ENCODE measurements around the gene ZNF69.
"Not testable (repeated sequence)": the region's sequence is repeated elsewhere in the genome, so short reads cannot be mapped to it uniquely, and the experiment has no call there.

Gene ZNF69

GRCh38 chr19:11894851-11895250, 7.3 kb downstream of the ZNF69 start:
- no peak overlapping the region for H3K4me3 ChIP-seq (ENCODE audit: low read length in 2 of 2)
- H3K9me3 ChIP-seq (ENCODE audit: control insufficient read depth in 2 of 2, low read length in 2 of 2) = no peaks in the 10 kb centered on the region
- H3K27ac ChIP-seq (ENCODE audit: low read length) = no peak overlapping the region
- no peaks in the 10 kb centered on the region for H3K36me3 ChIP-seq (ENCODE audit: control insufficient read depth in 2 of 2, insufficient read depth in 2 of 2, low read length in 2 of 2)
- H3K4me1 ChIP-seq (ENCODE audit: control insufficient read depth, insufficient read depth, low read length) = no peaks in the 10 kb centered on the region
- no peak overlapping the region for H3K9ac ChIP-seq (ENCODE audit: low read length in 2 of 2)
- no peaks in the 10 kb centered on the region for H3K27me3 ChIP-seq (ENCODE audit: control insufficient read depth in 1 of 2, insufficient read depth in 2 of 2, low read length in 2 of 2)

GRCh38 chr19:11902228-11902627, 14.6 kb downstream of the ZNF69 start:
- Histone ChIP-seq H3K9me3 (ENCODE audit: control insufficient read depth in 2 of 2, low read length in 2 of 2) (peaks cover 22% of the 10 kb centered on the region in 2 donors), H3K4me1 (ENCODE audit: control insufficient read depth, insufficient read depth, low read length) (no peaks in the 10 kb centered on the region), H3K4me3 (ENCODE audit: low read length in 2 of 2) (no peak overlapping the region), H3K36me3 (ENCODE audit: control insufficient read depth in 2 of 2, insufficient read depth in 2 of 2, low read length in 2 of 2) (peaks cover 12 to 16% of the 10 kb centered on the region in 2 donors), H3K27ac (ENCODE audit: low read length) (no peak overlapping the region), H3K27me3 (ENCODE audit: control insufficient read depth in 1 of 2, insufficient read depth in 2 of 2, low read length in 2 of 2) (no peaks in the 10 kb centered on the region), H3K9ac (ENCODE audit: low read length in 2 of 2) (no peak overlapping the region)

GRCh38 chr19:11905928-11906327, 18.3 kb downstream of the ZNF69 start:
- peak overlapping the region in 1 of 2 donors; percentile 27 for H3K4me3 ChIP-seq (ENCODE audit: low read length in 2 of 2)
- no peak overlapping the region for H3K27ac ChIP-seq (ENCODE audit: low read length)
- no peak overlapping the region for H3K9ac ChIP-seq (ENCODE audit: low read length in 2 of 2)
- H3K27me3 ChIP-seq (ENCODE audit: control insufficient read depth in 1 of 2, insufficient read depth in 2 of 2, low read length in 2 of 2) = no peaks in the 10 kb centered on the region
- peaks cover 22% of the 10 kb centered on the region in 2 donors for H3K9me3 ChIP-seq (ENCODE audit: control insufficient read depth in 2 of 2, low read length in 2 of 2)
- H3K4me1 ChIP-seq (ENCODE audit: control insufficient read depth, insufficient read depth, low read length) = no peaks in the 10 kb centered on the region
- H3K36me3 ChIP-seq (ENCODE audit: control insufficient read depth in 2 of 2, insufficient read depth in 2 of 2, low read length in 2 of 2) = peaks cover 12 to 16% of the 10 kb centered on the region in 2 donors

- H3K9ac ChIP-seq (ENCODE audit: low read length in 2 of 2); H3K27me3 ChIP-seq (ENCODE audit: control insufficient read depth in 1 of 2, insufficient read depth in 2 of 2, low read length in 2 of 2); H3K27ac ChIP-seq (ENCODE audit: low read length); H3K4me1 ChIP-seq (ENCODE audit: control insufficient read depth, insufficient read depth, low read length); H3K36me3 ChIP-seq (ENCODE audit: control insufficient read depth in 2 of 2, insufficient read depth in 2 of 2, low read length in 2 of 2); H3K4me3 ChIP-seq (ENCODE audit: low read length in 2 of 2): not testable (repeated sequence)
- peaks cover 11 to 15% of the 10 kb centered on the region in 2 donors for H3K9me3 ChIP-seq (ENCODE audit: control insufficient read depth in 2 of 2, low read length in 2 of 2)
Measured at GRCh38 chr19:11911937-11912336, 24.4 kb downstream of the ZNF69 start.

- peaks cover 11 to 15% of the 10 kb centered on the region in 2 donors for H3K9me3 ChIP-seq (ENCODE audit: control insufficient read depth in 2 of 2, low read length in 2 of 2)
- H3K27ac ChIP-seq (ENCODE audit: low read length); H3K27me3 ChIP-seq (ENCODE audit: control insufficient read depth in 1 of 2, insufficient read depth in 2 of 2, low read length in 2 of 2); H3K36me3 ChIP-seq (ENCODE audit: control insufficient read depth in 2 of 2, insufficient read depth in 2 of 2, low read length in 2 of 2); H3K4me3 ChIP-seq (ENCODE audit: low read length in 2 of 2); H3K4me1 ChIP-seq (ENCODE audit: control insufficient read depth, insufficient read depth, low read length); H3K9ac ChIP-seq (ENCODE audit: low read length in 2 of 2): not testable (repeated sequence)
Measured at GRCh38 chr19:11914417-11915051, 27.0 kb downstream of the ZNF69 start.

GRCh38 chr19:11921852-11922495, 34.4 kb downstream of the ZNF69 start:
- H3K4me1 ChIP-seq (ENCODE audit: control insufficient read depth, insufficient read depth, low read length) = peaks cover 15% of the 10 kb centered on the region
- no peak overlapping the region for H3K27ac ChIP-seq (ENCODE audit: low read length)
- no peak overlapping the region for H3K4me3 ChIP-seq (ENCODE audit: low read length in 2 of 2)
- no peaks in the 10 kb centered on the region for H3K36me3 ChIP-seq (ENCODE audit: control insufficient read depth in 2 of 2, insufficient read depth in 2 of 2, low read length in 2 of 2)
- no peaks in the 10 kb centered on the region for H3K27me3 ChIP-seq (ENCODE audit: control insufficient read depth in 1 of 2, insufficient read depth in 2 of 2, low read length in 2 of 2)
- no peaks in the 10 kb centered on the region for H3K9me3 ChIP-seq (ENCODE audit: control insufficient read depth in 2 of 2, low read length in 2 of 2)
- H3K9ac ChIP-seq (ENCODE audit: low read length in 2 of 2) = no peak overlapping the region

GRCh38 chr19:11924886-11925650, 37.5 kb downstream of the ZNF69 start, which contains the start of gene ZNF700:
Gene ZNF700 (plus strand): TSS chr19:11925107. CDS start chr19:11925211, 104 bp downstream.
- no peaks in the 10 kb centered on the region for H3K36me3 ChIP-seq (ENCODE audit: control insufficient read depth in 2 of 2, insufficient read depth in 2 of 2, low read length in 2 of 2)
- no peaks in the 10 kb centered on the region for H3K27me3 ChIP-seq (ENCODE audit: control insufficient read depth in 1 of 2, insufficient read depth in 2 of 2, low read length in 2 of 2)
- H3K4me1 ChIP-seq (ENCODE audit: control insufficient read depth, insufficient read depth, low read length) = peaks cover 15% of the 10 kb centered on the region
- no peaks in the 10 kb centered on the region for H3K9me3 ChIP-seq (ENCODE audit: control insufficient read depth in 2 of 2, low read length in 2 of 2)
- H3K9ac ChIP-seq (ENCODE audit: low read length in 2 of 2) = peak within 1 kb of the TSS; percentile 91 to 93
- H3K27ac ChIP-seq (ENCODE audit: low read length) = peak within 1 kb of the TSS; percentile 91
- H3K4me3 ChIP-seq (ENCODE audit: low read length in 2 of 2) = peak within 1 kb of the TSS; percentile 91 to 98

- peak overlapping the region; percentile 91 for H3K27ac ChIP-seq (ENCODE audit: low read length)
- H3K4me3 ChIP-seq (ENCODE audit: low read length in 2 of 2) = peak overlapping the region; percentile 91 to 98
- peak overlapping the region; percentile 91 to 93 for H3K9ac ChIP-seq (ENCODE audit: low read length in 2 of 2)
- H3K9me3 ChIP-seq (ENCODE audit: control insufficient read depth in 2 of 2, low read length in 2 of 2); H3K27me3 ChIP-seq (ENCODE audit: control insufficient read depth in 1 of 2, insufficient read depth in 2 of 2, low read length in 2 of 2); H3K36me3 ChIP-seq (ENCODE audit: control insufficient read depth in 2 of 2, insufficient read depth in 2 of 2, low read length in 2 of 2): not testable (repeated sequence)
- peaks cover 15% of the 10 kb centered on the region for H3K4me1 ChIP-seq (ENCODE audit: control insufficient read depth, insufficient read depth, low read length)
Measured at GRCh38 chr19:11925651-11926187, 38.1 kb downstream of the ZNF69 start.

GRCh38 chr19:11927227-11927626, 39.6 kb downstream of the ZNF69 start:
- H3K9me3 ChIP-seq (ENCODE audit: control insufficient read depth in 2 of 2, low read length in 2 of 2) = no peaks in the 10 kb centered on the region
- no peaks in the 10 kb centered on the region for H3K27me3 ChIP-seq (ENCODE audit: control insufficient read depth in 1 of 2, insufficient read depth in 2 of 2, low read length in 2 of 2)
- H3K4me3 ChIP-seq (ENCODE audit: low read length in 2 of 2) = no peak overlapping the region
- no peak overlapping the region for H3K9ac ChIP-seq (ENCODE audit: low read length in 2 of 2)
- H3K36me3 ChIP-seq (ENCODE audit: control insufficient read depth in 2 of 2, insufficient read depth in 2 of 2, low read length in 2 of 2) = no peaks in the 10 kb centered on the region
- peaks cover 15% of the 10 kb centered on the region for H3K4me1 ChIP-seq (ENCODE audit: control insufficient read depth, insufficient read depth, low read length)
- no peak overlapping the region for H3K27ac ChIP-seq (ENCODE audit: low read length)

- Histone ChIP-seq H3K4me1 (ENCODE audit: control insufficient read depth, insufficient read depth, low read length) (peaks cover 2% of the 10 kb centered on the region), H3K9ac (ENCODE audit: low read length in 2 of 2) (no peak overlapping the region), H3K36me3 (ENCODE audit: control insufficient read depth in 2 of 2, insufficient read depth in 2 of 2, low read length in 2 of 2) (no peaks in the 10 kb centered on the region), H3K4me3 (ENCODE audit: low read length in 2 of 2) (no peak overlapping the region), H3K27me3 (ENCODE audit: control insufficient read depth in 1 of 2, insufficient read depth in 2 of 2, low read length in 2 of 2) (no peaks in the 10 kb centered on the region), H3K9me3 (ENCODE audit: control insufficient read depth in 2 of 2, low read length in 2 of 2) (no peaks in the 10 kb centered on the region), H3K27ac (ENCODE audit: low read length) (no peak overlapping the region)
Measured at GRCh38 chr19:11931051-11931450, 43.5 kb downstream of the ZNF69 start.
